ENCODE results near the gene RC3H2.

DNA sequence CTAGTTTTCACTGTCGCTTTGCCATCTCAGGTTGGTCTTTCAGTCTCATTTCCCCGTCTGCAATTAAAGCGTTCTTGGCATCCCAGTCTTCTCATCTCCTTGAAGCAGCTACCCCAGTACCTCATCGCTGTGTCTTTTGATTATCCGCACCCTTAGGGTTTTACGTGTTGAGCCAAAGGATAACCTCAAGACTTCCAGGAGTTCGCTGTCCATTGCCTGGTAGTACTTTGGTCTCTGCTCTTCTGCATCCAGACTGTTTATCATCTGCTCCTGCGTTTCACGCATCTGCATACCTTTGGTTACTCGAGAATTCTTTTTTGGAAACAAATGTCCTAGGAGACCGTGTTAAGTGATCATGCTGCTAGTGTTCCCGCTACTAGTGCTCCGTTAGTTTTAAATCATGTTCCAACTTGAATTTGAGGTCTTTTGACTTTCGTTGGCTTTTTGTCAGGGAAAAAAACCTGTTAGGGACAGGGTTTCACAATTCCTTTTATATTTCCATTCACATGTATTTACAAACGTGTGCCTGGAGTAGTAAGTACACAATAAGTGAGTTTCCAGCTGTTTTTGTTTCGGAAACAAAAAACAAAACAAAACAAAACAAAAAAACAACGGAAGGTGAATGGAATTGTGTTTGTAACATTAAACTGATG is 36.5 kb upstream of the RC3H2 start:
- TF ChIP-seq, protein P1, sequence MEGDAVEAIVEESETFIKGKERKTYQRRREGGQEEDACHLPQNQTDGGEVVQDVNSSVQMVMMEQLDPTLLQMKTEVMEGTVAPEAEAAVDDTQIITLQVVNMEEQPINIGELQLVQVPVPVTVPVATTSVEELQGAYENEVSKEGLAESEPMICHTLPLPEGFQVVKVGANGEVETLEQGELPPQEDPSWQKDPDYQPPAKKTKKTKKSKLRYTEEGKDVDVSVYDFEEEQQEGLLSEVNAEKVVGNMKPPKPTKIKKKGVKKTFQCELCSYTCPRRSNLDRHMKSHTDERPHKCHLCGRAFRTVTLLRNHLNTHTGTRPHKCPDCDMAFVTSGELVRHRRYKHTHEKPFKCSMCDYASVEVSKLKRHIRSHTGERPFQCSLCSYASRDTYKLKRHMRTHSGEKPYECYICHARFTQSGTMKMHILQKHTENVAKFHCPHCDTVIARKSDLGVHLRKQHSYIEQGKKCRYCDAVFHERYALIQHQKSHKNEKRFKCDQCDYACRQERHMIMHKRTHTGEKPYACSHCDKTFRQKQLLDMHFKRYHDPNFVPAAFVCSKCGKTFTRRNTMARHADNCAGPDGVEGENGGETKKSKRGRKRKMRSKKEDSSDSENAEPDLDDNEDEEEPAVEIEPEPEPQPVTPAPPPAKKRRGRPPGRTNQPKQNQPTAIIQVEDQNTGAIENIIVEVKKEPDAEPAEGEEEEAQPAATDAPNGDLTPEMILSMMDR (IDR thresholded peaks at IDR 0.05) = no peak
- TF ChIP-seq POLR2AphosphoS5 (IDR thresholded peaks at IDR 0.05; ENCODE audit: low read depth, low read length) = no peak

Measured in Panc1 (cell line).